Upper lobe of left lung (tissue), 4 donors: ENCODE results near the gene DUSP6.

Source experiments
- POLR2A ChIP-seq, 4 donors: fragments of 450-650 bp; IDR thresholded peaks; one replicate each; pipeline ENCODE4 v1.5.1; 2016 to 2017; ENCODE audit warnings: antibody characterized with exemption in 4 of 4, mild to moderate bottlenecking in 2 of 4
- TF ChIP-seq, protein P1 (sequence below), 6 experiments: fragments of 450-650 bp in 4 of 6; fragments of 200-600 bp in 2 of 6; sonication (generic) in 2 of 6; IDR thresholded peaks; one replicate each; pipeline ENCODE4 v1.5.1; 2016 to 2019; ENCODE audit warnings: antibody characterized with exemption in 6 of 6

DNA sequence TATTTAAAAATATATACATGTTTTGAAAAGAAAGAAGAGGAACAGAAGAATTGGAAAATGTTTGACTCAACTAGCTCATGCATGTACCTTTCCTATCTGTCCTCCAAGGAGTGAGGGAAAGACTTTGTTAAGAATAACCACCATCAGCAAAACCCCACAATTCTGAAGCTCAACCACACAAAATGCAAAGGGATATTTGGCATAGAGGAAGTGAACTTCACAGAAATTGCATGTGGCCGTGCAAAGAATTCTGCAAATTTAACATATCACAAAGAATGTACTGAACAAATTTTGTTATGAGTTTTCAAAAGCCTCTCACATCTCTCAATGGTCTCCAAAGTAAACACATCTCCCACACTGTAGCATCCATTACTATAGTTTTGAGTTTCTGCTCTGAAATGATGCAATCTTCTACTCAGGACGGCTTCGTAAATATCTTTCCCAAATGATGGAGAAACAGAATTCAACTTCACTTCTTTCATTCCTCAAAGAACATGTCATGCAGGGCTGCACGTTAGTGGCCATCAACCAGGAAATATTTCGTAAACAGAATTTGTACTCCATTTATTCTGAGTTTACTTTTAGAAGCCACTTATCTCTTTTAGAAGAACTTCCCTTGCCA, 17.6 kb downstream of the DUSP6 start:
- TF ChIP-seq POLR2A (IDR thresholded peaks at IDR 0.05) = no peak
- TF ChIP-seq, protein P1, sequence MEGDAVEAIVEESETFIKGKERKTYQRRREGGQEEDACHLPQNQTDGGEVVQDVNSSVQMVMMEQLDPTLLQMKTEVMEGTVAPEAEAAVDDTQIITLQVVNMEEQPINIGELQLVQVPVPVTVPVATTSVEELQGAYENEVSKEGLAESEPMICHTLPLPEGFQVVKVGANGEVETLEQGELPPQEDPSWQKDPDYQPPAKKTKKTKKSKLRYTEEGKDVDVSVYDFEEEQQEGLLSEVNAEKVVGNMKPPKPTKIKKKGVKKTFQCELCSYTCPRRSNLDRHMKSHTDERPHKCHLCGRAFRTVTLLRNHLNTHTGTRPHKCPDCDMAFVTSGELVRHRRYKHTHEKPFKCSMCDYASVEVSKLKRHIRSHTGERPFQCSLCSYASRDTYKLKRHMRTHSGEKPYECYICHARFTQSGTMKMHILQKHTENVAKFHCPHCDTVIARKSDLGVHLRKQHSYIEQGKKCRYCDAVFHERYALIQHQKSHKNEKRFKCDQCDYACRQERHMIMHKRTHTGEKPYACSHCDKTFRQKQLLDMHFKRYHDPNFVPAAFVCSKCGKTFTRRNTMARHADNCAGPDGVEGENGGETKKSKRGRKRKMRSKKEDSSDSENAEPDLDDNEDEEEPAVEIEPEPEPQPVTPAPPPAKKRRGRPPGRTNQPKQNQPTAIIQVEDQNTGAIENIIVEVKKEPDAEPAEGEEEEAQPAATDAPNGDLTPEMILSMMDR (IDR thresholded peaks at IDR 0.05) = no peak
